ENCODE data around the gene SFTA2.
A peak's percentile ranks its signal among the peaks of the same experiment; 100 is the strongest.

The SFTA2 gene

DNA sequence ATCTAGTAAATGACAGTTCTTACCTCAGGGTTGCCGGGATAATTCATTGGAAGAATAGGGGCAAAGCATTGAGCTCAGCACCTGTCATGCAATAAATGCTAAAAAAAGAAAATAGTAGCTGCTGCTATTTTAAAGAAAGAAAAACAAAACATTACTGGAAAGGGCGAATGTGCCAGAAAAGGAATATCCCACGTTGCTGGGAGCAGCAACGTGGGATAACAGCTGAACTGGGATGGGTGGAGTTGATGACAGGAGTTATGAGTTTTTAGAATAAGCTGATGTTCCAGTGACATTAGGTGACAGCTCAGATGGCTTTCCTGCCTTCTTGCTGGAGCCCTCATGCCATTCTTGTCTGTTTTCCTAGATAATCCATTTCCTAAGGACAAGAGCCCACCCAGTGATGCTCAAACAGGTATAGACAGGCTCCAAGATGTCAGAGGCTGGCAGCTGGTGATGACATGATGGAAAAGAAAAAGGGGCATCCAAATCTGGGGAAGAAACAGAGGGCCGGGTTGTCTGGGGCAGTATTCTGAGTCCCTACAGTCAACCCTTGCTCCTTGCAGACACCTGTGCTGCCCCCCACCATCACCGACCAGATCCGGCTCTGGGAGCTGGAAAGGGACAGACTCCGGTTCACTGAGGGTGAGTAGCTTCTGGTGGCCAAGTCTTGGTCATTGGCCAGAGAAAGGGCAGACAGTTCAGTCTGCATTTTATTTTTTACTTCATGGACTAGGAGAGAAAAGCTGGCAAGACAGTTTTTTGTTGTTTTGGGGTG, 19.0 kb downstream of the SFTA2 start:
- TF ChIP-seq TAF1 (IDR thresholded peaks at IDR 0.05; ENCODE audit: low read depth) (no peak), CREB1 (IDR thresholded peaks at IDR 0.05; ENCODE audit: low read depth) (no peak), FOXM1 (IDR thresholded peaks at IDR 0.05; ENCODE audit: borderline replicate concordance, low read depth) (no peak), YY1 (IDR thresholded peaks at IDR 0.05; ENCODE audit: low read depth) (no peak), NFIC (IDR thresholded peaks at IDR 0.05) (no peak), RAD21 (IDR thresholded peaks at IDR 0.05; ENCODE audit: low read depth) (no peak), EGR1 (IDR thresholded peaks at IDR 0.05) (no peak), TEAD4 (IDR thresholded peaks at IDR 0.05) (no peak), TCF12 (IDR thresholded peaks at IDR 0.05; ENCODE audit: low read depth) (no peak), EP300 (IDR thresholded peaks at IDR 0.05; ENCODE audit: borderline replicate concordance) (no peak)
- TF ChIP-seq, protein P1, sequence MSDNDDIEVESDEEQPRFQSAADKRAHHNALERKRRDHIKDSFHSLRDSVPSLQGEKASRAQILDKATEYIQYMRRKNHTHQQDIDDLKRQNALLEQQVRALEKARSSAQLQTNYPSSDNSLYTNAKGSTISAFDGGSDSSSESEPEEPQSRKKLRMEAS (IDR thresholded peaks at IDR 0.05) = no peak
- TF ChIP-seq, protein P2, sequence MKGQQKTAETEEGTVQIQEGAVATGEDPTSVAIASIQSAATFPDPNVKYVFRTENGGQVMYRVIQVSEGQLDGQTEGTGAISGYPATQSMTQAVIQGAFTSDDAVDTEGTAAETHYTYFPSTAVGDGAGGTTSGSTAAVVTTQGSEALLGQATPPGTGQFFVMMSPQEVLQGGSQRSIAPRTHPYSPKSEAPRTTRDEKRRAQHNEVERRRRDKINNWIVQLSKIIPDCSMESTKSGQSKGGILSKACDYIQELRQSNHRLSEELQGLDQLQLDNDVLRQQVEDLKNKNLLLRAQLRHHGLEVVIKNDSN (IDR thresholded peaks at IDR 0.05) = no peak

DNA sequence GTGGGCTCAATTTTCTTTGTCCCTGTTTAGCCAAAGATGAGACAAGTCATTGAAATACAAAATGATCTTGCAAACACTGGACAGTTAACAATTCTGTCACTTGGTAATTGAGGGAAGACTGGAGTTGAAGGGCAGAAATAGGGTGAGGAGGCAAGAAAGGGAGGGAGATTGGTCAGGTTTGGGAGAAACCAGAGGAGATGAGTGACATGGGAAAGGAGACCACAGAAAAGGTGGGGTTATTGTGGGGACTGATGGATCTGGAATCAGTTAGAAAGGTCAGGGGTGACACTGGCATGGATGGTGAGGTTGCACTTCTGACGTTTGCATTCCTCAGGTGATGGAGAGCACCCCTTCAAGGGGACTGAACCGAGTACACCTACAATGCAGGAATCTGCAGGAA, 23.3 kb downstream of the SFTA2 start:
- TF ChIP-seq EGR1 (IDR thresholded peaks at IDR 0.05) (no peak), TEAD4 (IDR thresholded peaks at IDR 0.05) (no peak), FOXM1 (IDR thresholded peaks at IDR 0.05; ENCODE audit: borderline replicate concordance, low read depth) (no peak), CREB1 (IDR thresholded peaks at IDR 0.05; ENCODE audit: low read depth) (no peak)
- TF ChIP-seq, protein P3, sequence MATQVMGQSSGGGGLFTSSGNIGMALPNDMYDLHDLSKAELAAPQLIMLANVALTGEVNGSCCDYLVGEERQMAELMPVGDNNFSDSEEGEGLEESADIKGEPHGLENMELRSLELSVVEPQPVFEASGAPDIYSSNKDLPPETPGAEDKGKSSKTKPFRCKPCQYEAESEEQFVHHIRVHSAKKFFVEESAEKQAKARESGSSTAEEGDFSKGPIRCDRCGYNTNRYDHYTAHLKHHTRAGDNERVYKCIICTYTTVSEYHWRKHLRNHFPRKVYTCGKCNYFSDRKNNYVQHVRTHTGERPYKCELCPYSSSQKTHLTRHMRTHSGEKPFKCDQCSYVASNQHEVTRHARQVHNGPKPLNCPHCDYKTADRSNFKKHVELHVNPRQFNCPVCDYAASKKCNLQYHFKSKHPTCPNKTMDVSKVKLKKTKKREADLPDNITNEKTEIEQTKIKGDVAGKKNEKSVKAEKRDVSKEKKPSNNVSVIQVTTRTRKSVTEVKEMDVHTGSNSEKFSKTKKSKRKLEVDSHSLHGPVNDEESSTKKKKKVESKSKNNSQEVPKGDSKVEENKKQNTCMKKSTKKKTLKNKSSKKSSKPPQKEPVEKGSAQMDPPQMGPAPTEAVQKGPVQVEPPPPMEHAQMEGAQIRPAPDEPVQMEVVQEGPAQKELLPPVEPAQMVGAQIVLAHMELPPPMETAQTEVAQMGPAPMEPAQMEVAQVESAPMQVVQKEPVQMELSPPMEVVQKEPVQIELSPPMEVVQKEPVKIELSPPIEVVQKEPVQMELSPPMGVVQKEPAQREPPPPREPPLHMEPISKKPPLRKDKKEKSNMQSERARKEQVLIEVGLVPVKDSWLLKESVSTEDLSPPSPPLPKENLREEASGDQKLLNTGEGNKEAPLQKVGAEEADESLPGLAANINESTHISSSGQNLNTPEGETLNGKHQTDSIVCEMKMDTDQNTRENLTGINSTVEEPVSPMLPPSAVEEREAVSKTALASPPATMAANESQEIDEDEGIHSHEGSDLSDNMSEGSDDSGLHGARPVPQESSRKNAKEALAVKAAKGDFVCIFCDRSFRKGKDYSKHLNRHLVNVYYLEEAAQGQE (IDR thresholded peaks at IDR 0.05; ENCODE audit: low read depth) = no peak
- TF ChIP-seq, protein P1 (IDR thresholded peaks at IDR 0.05) = no peak
- TF ChIP-seq, protein P2 (IDR thresholded peaks at IDR 0.05) = no peak

DNA sequence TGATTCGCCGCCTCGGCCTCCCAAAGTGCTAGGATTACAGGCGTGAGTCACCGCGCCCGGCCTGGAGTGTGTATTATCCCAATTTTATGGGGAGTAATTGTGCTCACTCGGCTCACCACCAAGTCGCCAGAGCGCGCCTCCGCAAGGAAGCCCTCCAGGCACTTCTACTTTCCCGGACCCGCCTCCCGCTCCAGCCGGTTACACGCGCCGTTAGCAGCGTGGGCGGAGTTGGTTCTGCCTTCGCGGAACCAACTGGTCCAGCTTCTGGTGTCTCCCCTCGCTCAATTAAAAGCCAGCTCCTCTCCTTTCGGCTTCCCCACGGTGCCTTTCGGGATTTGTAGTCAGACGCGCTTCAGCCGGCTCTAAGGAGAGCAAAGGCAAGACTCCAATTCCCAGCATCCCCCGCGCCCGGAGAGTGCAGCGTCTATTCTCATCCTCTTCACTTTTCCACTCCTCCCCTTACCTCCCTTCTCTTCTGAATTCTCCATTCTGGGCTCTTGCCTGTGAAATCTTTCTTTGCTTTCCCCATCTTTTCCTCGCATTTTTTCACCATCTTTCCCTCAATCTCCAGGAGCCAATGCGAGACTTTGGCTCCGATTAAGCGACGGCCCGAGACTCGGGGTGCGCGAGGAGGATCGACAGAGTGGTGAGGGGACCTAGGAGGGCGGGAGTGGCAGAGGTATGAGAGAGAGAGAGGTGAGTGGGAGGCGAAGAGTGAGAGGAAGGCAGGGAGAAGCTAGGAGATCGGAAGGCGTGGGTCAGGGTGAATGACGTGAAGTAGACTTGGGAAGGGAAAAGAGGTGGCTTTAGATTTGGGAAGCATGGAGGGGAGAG, 24.0 kb downstream of the SFTA2 start, which contains the start of gene GTF2H4:
GTF2H4 (plus strand) TSS at position 450 of the 834 bp plus-strand sequence.
- TF ChIP-seq NFIC (IDR thresholded peaks at IDR 0.05) (peak; percentile 37; the same call in 1 of the 2 replicates), CEBPB (IDR thresholded peaks at IDR 0.05) (no peak), YY1 (IDR thresholded peaks at IDR 0.05; ENCODE audit: low read depth) (peak; percentile 45), FOXM1 (IDR thresholded peaks at IDR 0.05; ENCODE audit: borderline replicate concordance, low read depth) (no peak), TCF12 (IDR thresholded peaks at IDR 0.05; ENCODE audit: low read depth) (peak; percentile 68), TEAD4 (IDR thresholded peaks at IDR 0.05) (no peak), RAD21 (IDR thresholded peaks at IDR 0.05; ENCODE audit: low read depth) (no peak), TAF1 (IDR thresholded peaks at IDR 0.05; ENCODE audit: low read depth) (peak; percentile 59; the same call in 1 of the 2 replicates), CREB1 (IDR thresholded peaks at IDR 0.05; ENCODE audit: low read depth) (no peak), EGR1 (IDR thresholded peaks at IDR 0.05) (peak; percentile 98)
- TF ChIP-seq, protein P1 (IDR thresholded peaks at IDR 0.05) = peak; percentile 81
- TF ChIP-seq, protein P3 (IDR thresholded peaks at IDR 0.05; ENCODE audit: low read depth) = 0 out of 2 replicates have a peak, but pooled peaks have one; percentile 17
- TF ChIP-seq, protein P2 (IDR thresholded peaks at IDR 0.05) = peak; percentile 57

DNA sequence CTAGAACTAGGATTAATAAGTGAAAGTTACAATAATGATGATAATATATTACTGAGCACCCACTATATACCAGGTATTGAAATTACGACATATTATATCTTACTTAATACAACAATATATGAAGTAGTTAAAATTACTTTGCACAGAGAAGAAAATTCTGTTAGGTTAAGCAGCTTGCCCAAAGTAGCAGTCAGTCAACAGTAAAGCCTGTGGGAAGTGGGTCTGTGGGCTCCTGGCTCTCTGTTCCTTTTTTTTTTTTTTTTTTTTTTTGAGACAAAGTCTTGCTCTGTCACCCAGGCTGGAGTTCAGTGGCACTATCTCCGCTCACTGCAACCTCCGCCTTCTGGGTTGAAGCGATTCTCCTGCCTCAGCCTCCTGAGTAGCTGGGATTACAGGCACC, 28.7 kb downstream of the SFTA2 start:
- TF ChIP-seq, protein P1 (IDR thresholded peaks at IDR 0.05) = no peak
- TF ChIP-seq TAF1 (IDR thresholded peaks at IDR 0.05; ENCODE audit: low read depth) (no peak), YY1 (IDR thresholded peaks at IDR 0.05; ENCODE audit: low read depth) (no peak), CREB1 (IDR thresholded peaks at IDR 0.05; ENCODE audit: low read depth) (no peak), ZBTB7A (IDR thresholded peaks at IDR 0.05; ENCODE audit: low read depth) (no peak), FOXM1 (IDR thresholded peaks at IDR 0.05; ENCODE audit: borderline replicate concordance, low read depth) (no peak)
- TF ChIP-seq, protein P3 (IDR thresholded peaks at IDR 0.05; ENCODE audit: low read depth) = no peak

All from Ishikawa (cell line).